B cell (primary cell): ENCODE measurements around the gene INKA2. TPM values are rescaled to one million over a fixed set of nuclear protein-coding genes. Genes with fewer than 3 reads are reported as not detected.

ENCODE experiments used
- ATAC-seq: fragments of 200-7000 bp; cut with Tn5 transposase; one replicate; pipeline ENCODE4 v1.10.0; 2021; ENCODE audit warnings: low read depth, mild to moderate bottlenecking, moderate number of reproducible peaks, moderate library complexity
- CTCF ChIA-PET: fragments of 350-600 bp; sonication (Branson Sonifier 250); formaldehyde crosslinking; loops from one replicate; lab custom pipeline; 2021; ENCODE audit warnings: antibody characterized with exemption, inconsistent platforms; lab: Charles Lee
- POLR2A ChIA-PET: fragments of 350-600 bp; sonication (Branson Sonifier 250); formaldehyde crosslinking; loops from one replicate; lab custom pipeline; 2021; ENCODE audit warnings: antibody characterized with exemption; lab: Charles Lee
- DNase-seq: peaks from one replicate; pipeline ENCODE4 v3.0.0; 2013
- H2AFZ ChIP-seq: 2 replicates; pipeline ENCODE4 v1.6.1; 2012; ENCODE audit warnings: mild to moderate bottlenecking, low read depth, low read length; ENCODE audit not compliant: insufficient read depth, poor library complexity, severe bottlenecking
- H3K27ac ChIP-seq, 2 donors: 1 replicate in 1 of 2; 2 replicates in 1 of 2; pipeline ENCODE4 v1.5.1; 2012 to 2013; ENCODE audit warnings: low read length in 2 of 2, mild to moderate bottlenecking in 2 of 2, moderate library complexity in 1 of 2
- H3K27me3 ChIP-seq, 4 experiments: fragments of 200-600 bp in 1 of 4; sonication (generic) in 1 of 4; replicated peaks in 1 of 4; 1 replicate in 2 of 4; 2 replicates in 2 of 4; pipeline versions ENCODE4 v1.6.1 to v1.7.0; 2013 to 2016; ENCODE audit warnings: low read length in 3 of 4, mild to moderate bottlenecking in 2 of 4, mixed read lengths in 1 of 4, moderate library complexity in 1 of 4; ENCODE audit not compliant: insufficient read depth in 4 of 4, control insufficient read depth in 3 of 4; ENCODE audit errors: control extremely low read depth in 1 of 4
- H3K36me3 ChIP-seq, 2 experiments: replicated peaks in 1 of 2; 1 replicate in 1 of 2; 2 replicates in 1 of 2; pipeline versions ENCODE4 v1.6.1 to v1.7.1; 2013; ENCODE audit warnings: low read length in 1 of 2; ENCODE audit not compliant: insufficient read depth in 2 of 2, control insufficient read depth in 1 of 2; ENCODE audit errors: control extremely low read depth in 1 of 2, extremely low read depth in 1 of 2
- H3K4me1 ChIP-seq, 2 donors: fragments of 200-600 bp in 1 of 2; sonication (generic) in 1 of 2; 1 replicate in 1 of 2; 2 replicates in 1 of 2; pipeline versions ENCODE4 v1.5.1 to v1.6.1; 2013 to 2017; ENCODE audit warnings: low read length in 2 of 2; ENCODE audit not compliant: control insufficient read depth in 2 of 2, insufficient read depth in 2 of 2
- H3K4me2 ChIP-seq: replicated peaks from 2 replicates; pipeline ENCODE3; 2012; ENCODE audit warnings: mild to moderate bottlenecking, low read depth, low read length; ENCODE audit not compliant: poor library complexity, severe bottlenecking
- H3K4me3 ChIP-seq, 5 experiments: fragments of 200-600 bp in 1 of 5; sonication (generic) in 1 of 5; 1 replicate in 3 of 5; 2 replicates in 2 of 5; pipeline versions ENCODE4 v1.5.1 to v1.7.0; 2011 to 2016; ENCODE audit warnings: low read length in 4 of 5, mild to moderate bottlenecking in 4 of 5, low read depth in 2 of 5, control low read depth in 1 of 5, moderate library complexity in 1 of 5; ENCODE audit not compliant: insufficient read depth in 1 of 5; ENCODE audit errors: control extremely low read depth in 1 of 5, extremely low read depth in 1 of 5
- H3K79me2 ChIP-seq: fragments of 200-600 bp; sonication (generic); one replicate; pipeline ENCODE4 v1.6.0; 2016; ENCODE audit warnings: low read length; ENCODE audit not compliant: control insufficient read depth, insufficient read depth
- H3K9ac ChIP-seq: fragments of 200-600 bp; sonication (generic); 2 replicates; pipeline ENCODE4 v1.6.1; 2017; ENCODE audit warnings: mild to moderate bottlenecking, low read length, moderate library complexity
- H3K9me3 ChIP-seq, 3 donors: one replicate each; pipeline versions ENCODE4 v1.6.1 to v1.7.1; 2013; ENCODE audit warnings: low read length in 2 of 3; ENCODE audit not compliant: control insufficient read depth in 2 of 3, insufficient read depth in 1 of 3; ENCODE audit errors: control extremely low read depth in 1 of 3
- H4K20me1 ChIP-seq: 2 replicates; pipeline ENCODE4 v1.6.0; 2012; ENCODE audit warnings: mild to moderate bottlenecking, low read length; ENCODE audit not compliant: insufficient read depth, control insufficient read depth, poor library complexity, severe bottlenecking
- H3K27ac Mint-ChIP-seq: one replicate; pipeline ENCODE4 v1.8.0; 2021; ENCODE audit warnings: mixed read lengths
- H3K27me3 Mint-ChIP-seq: one replicate; pipeline ENCODE4 v1.8.0; 2021; ENCODE audit warnings: mixed read lengths
- H3K4me1 Mint-ChIP-seq: one replicate; pipeline ENCODE4 v1.8.0; 2021; ENCODE audit warnings: mixed read lengths
- H3K4me3 Mint-ChIP-seq: one replicate; pipeline ENCODE4 v1.8.0; 2021; ENCODE audit warnings: mixed read lengths
- H3K9me3 Mint-ChIP-seq: one replicate; pipeline ENCODE4 v1.8.0; 2022; ENCODE audit warnings: mixed read lengths; ENCODE audit not compliant: insufficient read depth
- CTCF ChIP-seq: fragments of 200-600 bp; IDR thresholded peaks from one replicate; pipeline ENCODE4 v1.8.0; 2022; ENCODE audit warnings: antibody characterized with exemption, mild to moderate bottlenecking
- EZH2 ChIP-seq: IDR thresholded peaks from 2 replicates; pipeline ENCODE4 v1.6.1; 2012; ENCODE audit warnings: borderline replicate concordance, low read depth, mild to moderate bottlenecking, moderate library complexity, low read length; ENCODE audit not compliant: insufficient read depth, poor library complexity, severe bottlenecking
- WGBS: methylation state at CpG from one replicate; pipeline ENCODE4 v1.1.5; 2013; ENCODE audit warnings: missing lambda C conversion rate; ENCODE audit not compliant: insufficient coverage; 5-methylcytosine and 5-hydroxymethylcytosine counted together
- intact Hi-C: fragments of 100-400 bp; cut with micrococcal nuclease; formaldehyde crosslinking; loops from one replicate; pipeline ENCODE4 v1.10.0; 2022
- polyA plus RNA-seq: library from polyadenylated mRNA; depleted of rRNA; stranded (reverse); fragments of >200 nt; gene quantifications from 2 replicates; pipeline ENCODE4 v1.2.3, GENCODE V29; 2012
- total RNA-seq, 2 donors: library from RNA; stranded (reverse); fragments of 120-200 nt in 1 of 2; gene quantifications; 1 replicate in 1 of 2; 2 replicates in 1 of 2; pipeline versions ENCODE4 v1.2.3 to v1.2.4, GENCODE V29; 2013 to 2022

Gene INKA2
- total and polyA plus RNA-seq, 2 donors (not counting 1 experiment from before 2014, with no cell fraction given) = 0.67 to 6.4 TPM

- H3K4me1 ChIP-seq = peaks cover 14 to 16% of the 10 kb centered on the region in 2 donors
- H3K4me2 ChIP-seq = peak within 1 kb of the TSS; percentile 80
- ChIA-PET CTCF (interaction anchor here (0.6 to 8.1 kb wide), 20 partner anchors 10 to 313 kb away, joined by 3 to 102 read pairs (median 4); partner anchors contain the start of gene INKA2), POLR2A (interaction anchor here (0.5 to 2.1 kb wide), 8 partner anchors 16 to 866 kb away, joined by 3 to 18 read pairs (median 4); partner anchors contain the start of gene INKA2)
- peaks cover 6% of the 10 kb centered on the region for H4K20me1 ChIP-seq
- H3K9me3 Mint-ChIP-seq = no peaks in the 10 kb centered on the region
- no peaks in the 10 kb centered on the region for H3K27me3 ChIP-seq
- peak within 1 kb of the TSS; percentile 91 to 96 for H3K27ac ChIP-seq
- peaks cover 37% of the 10 kb centered on the region for H3K79me2 ChIP-seq
- H3K27ac Mint-ChIP-seq = peak within 1 kb of the TSS; percentile 94
- peak within 1 kb of the TSS; percentile 88 for H3K4me3 Mint-ChIP-seq
- peaks cover 31% of the 10 kb centered on the region for H3K4me1 Mint-ChIP-seq
- H3K27me3 Mint-ChIP-seq = no peaks in the 10 kb centered on the region
- under 1% methylated on average over 67 of the region's 67 CpGs for WGBS
- intact Hi-C loops = loop anchor here (1.0 kb wide), 5 partner anchors 14 to 306 kb away; partner anchors contain the start of genes ATP5PB, INKA2 and WDR77
- peak; percentile 98 for DNase-seq
- H3K36me3 ChIP-seq = peaks cover 2 to 27% of the 10 kb centered on the region in 2 experiments
- H2AFZ ChIP-seq = peak within 1 kb of the TSS; percentile 84
- ATAC-seq = peak; percentile 92
- H3K4me3 ChIP-seq = peak within 1 kb of the TSS; percentile 62 to 95 (median 74)
- H3K9me3 ChIP-seq = no peaks in the 10 kb centered on the region
- peak within 1 kb of the TSS; percentile 78 for H3K9ac ChIP-seq
- TF ChIP-seq CTCF = peak; percentile 95
- TF ChIP-seq EZH2 = no peak
Measured at GRCh38 chr1:111755331-111756123, 16.3 kb upstream of the INKA2 start, which contains the start of gene DDX20. Gene DDX20, plus strand, starts transcription at chr1:111755901. Its CDS starts 24 bp downstream, at chr1:111755925.
